Fibroblast of lung (primary cell): Measurements from ENCODE around the gene CFAP61.

Experiments used
- CTCF ChIP-seq, 2 donors: IDR thresholded peaks in 1 of 2; conservative IDR thresholded peaks in 1 of 2; 1 replicate in 1 of 2; 2 replicates in 1 of 2; pipeline ENCODE4 v1.5.1; 2011 to 2012; ENCODE audit warnings: low read length in 2 of 2, control low read depth in 1 of 2, inconsistent platforms in 1 of 2, low read depth in 1 of 2, mild to moderate bottlenecking in 1 of 2
- EZH2 ChIP-seq: IDR thresholded peaks from 2 replicates; pipeline ENCODE4 v1.5.1; 2012; ENCODE audit warnings: low read length, control low read depth, mild to moderate bottlenecking; ENCODE audit errors: missing control alignments

GRCh38 chr20:20228351-20228750, 176.0 kb downstream of the CFAP61 start:
- TF ChIP-seq CTCF (conservative IDR thresholded peaks at IDR 0.05 in 1 of 2, IDR thresholded peaks at IDR 0.05 in 1 of 2; ENCODE audit: low read depth in 1 of 2, low read length in 2 of 2), result no peak
- TF ChIP-seq EZH2, result no peak
